G401 (cell line): ENCODE measurements around the gene ATP6V1A. TPM values are rescaled to one million over a fixed set of nuclear protein-coding genes. Genes with fewer than 3 reads are reported as not detected.

ENCODE experiments used
- DNase-seq: peaks from one replicate; pipeline ENCODE4 v3.0.0-alpha.2; 2015; ENCODE audit warnings: low spot score
- in situ Hi-C: cut with HindIII; loops from 2 replicates; pipeline ENCODE4 v1.10.0; 2016; ENCODE audit warnings: low sequenced_read_pairs, mixed read lengths
- total RNA-seq: library from RNA; depleted of rRNA; stranded (reverse); fragments of >200 nt; shearing (Covaris generic); gene quantifications from 2 replicates; pipeline ENCODE4 v1.2.3, GENCODE V29; 2014; rRNA removed

Gene ATP6V1A
- total RNA-seq, 1 experiment from 2014 or later: 122 TPM

- in situ Hi-C loops: no loop called here
- DNase-seq: no peak
These were observed 105.7 kb downstream of the ATP6V1A start for GRCh38 chr3:113852506-113852905.

Other genes with a start within 250 kb of the ATP6V1A start
- gene SPICE1, start 231.9 kb upstream of the ATP6V1A start, total RNA-seq: 19.8 and 41.7 TPM in 2 replicates
- not detected in 2 replicates for gene SIDT1, start 214.5 kb upstream of the ATP6V1A start, total RNA-seq
- 3.9 and 4.5 TPM in 2 replicates for gene USF3, start 50.4 kb upstream of the ATP6V1A start, total RNA-seq
- gene NAA50, start 786 bp upstream of the ATP6V1A start, total RNA-seq: 47.2 and 60.2 TPM in 2 replicates
- gene GRAMD1C, start 91.8 kb downstream of the ATP6V1A start, total RNA-seq: 8.1 and 13.5 TPM in 2 replicates
- 8.0 and 12.1 TPM in 2 replicates for gene ZDHHC23, start 201.0 kb downstream of the ATP6V1A start, total RNA-seq